ENCODE data around the gene C1orf21. TPM values are rescaled to one million over a fixed set of nuclear protein-coding genes. Genes with fewer than 3 reads are reported as not detected.

Gene C1orf21
- polyA plus RNA-seq, 1 of the 3 experiments (the other 2 are of a cell fraction), result 4.8 TPM

DNA sequence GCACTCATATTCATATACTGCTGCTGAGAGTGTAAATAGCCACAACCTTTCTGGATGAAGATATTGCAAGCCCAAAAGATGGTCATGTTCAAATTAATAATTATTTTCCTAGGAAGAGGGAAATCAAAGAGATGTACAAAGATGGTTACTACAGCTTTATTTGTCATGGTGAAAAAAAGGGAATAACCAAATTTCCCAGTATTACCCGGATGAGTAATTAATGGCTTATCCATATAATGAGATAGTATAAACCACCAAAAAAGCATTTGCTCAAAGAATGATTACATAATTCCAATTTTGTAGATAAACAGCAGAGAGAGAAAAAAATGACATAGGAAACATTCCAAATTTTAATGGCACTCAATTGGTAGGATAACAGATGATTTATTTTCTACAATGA is 165.6 kb downstream of the C1orf21 start:
- POLR2A ChIA-PET, result no interaction called here
- TF ChIP-seq, protein P1, sequence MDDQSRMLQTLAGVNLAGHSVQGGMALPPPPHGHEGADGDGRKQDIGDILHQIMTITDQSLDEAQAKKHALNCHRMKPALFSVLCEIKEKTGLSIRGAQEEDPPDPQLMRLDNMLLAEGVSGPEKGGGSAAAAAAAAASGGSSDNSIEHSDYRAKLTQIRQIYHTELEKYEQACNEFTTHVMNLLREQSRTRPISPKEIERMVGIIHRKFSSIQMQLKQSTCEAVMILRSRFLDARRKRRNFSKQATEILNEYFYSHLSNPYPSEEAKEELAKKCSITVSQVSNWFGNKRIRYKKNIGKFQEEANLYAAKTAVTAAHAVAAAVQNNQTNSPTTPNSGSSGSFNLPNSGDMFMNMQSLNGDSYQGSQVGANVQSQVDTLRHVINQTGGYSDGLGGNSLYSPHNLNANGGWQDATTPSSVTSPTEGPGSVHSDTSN (IDR thresholded peaks at IDR 0.05), result no peak
- TF ChIP-seq POLR2AphosphoS5 (IDR thresholded peaks at IDR 0.05; ENCODE audit: low read depth, low read length) (no peak), EZH2phosphoT487 (IDR thresholded peaks at IDR 0.05; ENCODE audit: borderline replicate concordance, low read depth) (no peak), RCOR1 (IDR thresholded peaks at IDR 0.05; ENCODE audit: low read length) (no peak)
- TF ChIP-seq, protein P2, sequence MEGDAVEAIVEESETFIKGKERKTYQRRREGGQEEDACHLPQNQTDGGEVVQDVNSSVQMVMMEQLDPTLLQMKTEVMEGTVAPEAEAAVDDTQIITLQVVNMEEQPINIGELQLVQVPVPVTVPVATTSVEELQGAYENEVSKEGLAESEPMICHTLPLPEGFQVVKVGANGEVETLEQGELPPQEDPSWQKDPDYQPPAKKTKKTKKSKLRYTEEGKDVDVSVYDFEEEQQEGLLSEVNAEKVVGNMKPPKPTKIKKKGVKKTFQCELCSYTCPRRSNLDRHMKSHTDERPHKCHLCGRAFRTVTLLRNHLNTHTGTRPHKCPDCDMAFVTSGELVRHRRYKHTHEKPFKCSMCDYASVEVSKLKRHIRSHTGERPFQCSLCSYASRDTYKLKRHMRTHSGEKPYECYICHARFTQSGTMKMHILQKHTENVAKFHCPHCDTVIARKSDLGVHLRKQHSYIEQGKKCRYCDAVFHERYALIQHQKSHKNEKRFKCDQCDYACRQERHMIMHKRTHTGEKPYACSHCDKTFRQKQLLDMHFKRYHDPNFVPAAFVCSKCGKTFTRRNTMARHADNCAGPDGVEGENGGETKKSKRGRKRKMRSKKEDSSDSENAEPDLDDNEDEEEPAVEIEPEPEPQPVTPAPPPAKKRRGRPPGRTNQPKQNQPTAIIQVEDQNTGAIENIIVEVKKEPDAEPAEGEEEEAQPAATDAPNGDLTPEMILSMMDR (IDR thresholded peaks at IDR 0.05), result no peak

DNA sequence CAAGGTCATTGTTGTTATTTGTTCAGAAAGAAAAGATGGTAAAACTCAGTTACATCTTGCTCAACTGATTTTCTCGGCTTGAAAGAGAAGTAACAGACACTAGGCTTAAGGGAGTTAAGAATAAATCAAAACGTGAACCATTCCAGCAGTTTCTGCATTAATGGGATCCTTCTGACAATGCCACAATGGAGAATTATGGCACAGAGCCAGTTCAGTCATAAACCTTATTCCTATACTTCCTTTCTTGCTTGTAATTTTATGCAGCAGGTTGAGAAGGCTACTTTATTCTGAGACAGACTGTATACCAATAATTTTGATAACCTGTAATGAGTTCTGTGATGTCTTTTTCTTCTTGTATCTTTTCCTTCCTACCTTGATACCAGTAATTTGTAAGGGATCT is 167.0 kb downstream of the C1orf21 start:
- POLR2A ChIA-PET, result no interaction called here
- TF ChIP-seq, protein P3, sequence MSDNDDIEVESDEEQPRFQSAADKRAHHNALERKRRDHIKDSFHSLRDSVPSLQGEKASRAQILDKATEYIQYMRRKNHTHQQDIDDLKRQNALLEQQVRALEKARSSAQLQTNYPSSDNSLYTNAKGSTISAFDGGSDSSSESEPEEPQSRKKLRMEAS (IDR thresholded peaks at IDR 0.05; ENCODE audit: low read depth), result no peak
- TF ChIP-seq MXI1 (IDR thresholded peaks at IDR 0.05; ENCODE audit: low read depth, low read length) (no peak), ELF1 (IDR thresholded peaks at IDR 0.05) (no peak), MEF2A (IDR thresholded peaks at IDR 0.05; ENCODE audit: borderline replicate concordance, low read depth) (no peak), JUND (IDR thresholded peaks at IDR 0.05) (no peak), EZH2phosphoT487 (IDR thresholded peaks at IDR 0.05; ENCODE audit: borderline replicate concordance, low read depth) (no peak), SMC3 (IDR thresholded peaks at IDR 0.05; ENCODE audit: low read depth, low read length) (no peak), GABPA (IDR thresholded peaks at IDR 0.05; ENCODE audit: low read depth) (no peak), RAD21 (IDR thresholded peaks at IDR 0.05; ENCODE audit: low read length) (no peak), TAF1 (IDR thresholded peaks at IDR 0.05; ENCODE audit: borderline replicate concordance, low read depth, low read length) (no peak), RFX5 (IDR thresholded peaks at IDR 0.05; ENCODE audit: low read length) (no peak), TEAD4 (IDR thresholded peaks at IDR 0.05; ENCODE audit: borderline replicate concordance, insufficient read depth) (no peak)
- TF ChIP-seq, protein P4, sequence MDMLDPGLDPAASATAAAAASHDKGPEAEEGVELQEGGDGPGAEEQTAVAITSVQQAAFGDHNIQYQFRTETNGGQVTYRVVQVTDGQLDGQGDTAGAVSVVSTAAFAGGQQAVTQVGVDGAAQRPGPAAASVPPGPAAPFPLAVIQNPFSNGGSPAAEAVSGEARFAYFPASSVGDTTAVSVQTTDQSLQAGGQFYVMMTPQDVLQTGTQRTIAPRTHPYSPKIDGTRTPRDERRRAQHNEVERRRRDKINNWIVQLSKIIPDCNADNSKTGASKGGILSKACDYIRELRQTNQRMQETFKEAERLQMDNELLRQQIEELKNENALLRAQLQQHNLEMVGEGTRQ (IDR thresholded peaks at IDR 0.05; ENCODE audit: borderline replicate concordance, low read depth, low read length), result no peak
- TF ChIP-seq, protein P1 (IDR thresholded peaks at IDR 0.05), result no peak
- TF ChIP-seq, protein P5, sequence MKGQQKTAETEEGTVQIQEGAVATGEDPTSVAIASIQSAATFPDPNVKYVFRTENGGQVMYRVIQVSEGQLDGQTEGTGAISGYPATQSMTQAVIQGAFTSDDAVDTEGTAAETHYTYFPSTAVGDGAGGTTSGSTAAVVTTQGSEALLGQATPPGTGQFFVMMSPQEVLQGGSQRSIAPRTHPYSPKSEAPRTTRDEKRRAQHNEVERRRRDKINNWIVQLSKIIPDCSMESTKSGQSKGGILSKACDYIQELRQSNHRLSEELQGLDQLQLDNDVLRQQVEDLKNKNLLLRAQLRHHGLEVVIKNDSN (IDR thresholded peaks at IDR 0.05; ENCODE audit: borderline replicate concordance, low read depth), result no peak
- no peaks in the 10 kb centered on the region for H3F3A ChIP-seq (replicated peaks; ENCODE audit: insufficient read depth)
- H3K9ac ChIP-seq, result no peak overlapping the region
- no peak overlapping the region for H3K4me3 ChIP-seq (ENCODE audit: low read depth in 2 of 2, low read length in 1 of 2)
- H3K36me3 ChIP-seq (replicated peaks in 1 of 2; ENCODE audit: control insufficient read depth in 1 of 2, insufficient read depth in 2 of 2, low read length in 1 of 2), result no peaks in the 10 kb centered on the region
- H3K27me3 ChIP-seq (ENCODE audit: insufficient read depth), result no peaks in the 10 kb centered on the region
- H3K9me2 ChIP-seq, result no peaks in the 10 kb centered on the region
- H4K20me1 ChIP-seq (ENCODE audit: insufficient read depth), result no peaks in the 10 kb centered on the region
- no peaks in the 10 kb centered on the region for H3K79me2 ChIP-seq (ENCODE audit: insufficient read depth)
- H3K4me1 ChIP-seq (ENCODE audit: control insufficient read depth in 1 of 2, insufficient read depth in 2 of 2, low read depth in 1 of 2, low read length in 1 of 2), result peaks cover 0 to 7% of the 10 kb centered on the region in 2 experiments; a peak in 3 of 4 replicates
- CTCF ChIA-PET, result no interaction called here
- DNase-seq, result no peak
- H3K9me3 ChIP-seq, result no peaks in the 10 kb centered on the region
- 66% methylated on average over 2 of the region's 2 CpGs for WGBS (ENCODE audit: low lambda C conversion rate)
- H2AFZ ChIP-seq (ENCODE audit: low read depth), result no peak overlapping the region
- H3K27ac ChIP-seq (ENCODE audit: low read depth in 2 of 2, low read length in 1 of 2), result no peak overlapping the region
- no peak overlapping the region for H3K4me2 ChIP-seq

More for the DNA sequence above, 165.6 kb downstream of the C1orf21 start:
- Histone ChIP-seq H3F3A (replicated peaks; ENCODE audit: insufficient read depth) (no peaks in the 10 kb centered on the region), H3K4me3 (ENCODE audit: low read depth in 2 of 2, low read length in 1 of 2) (no peak overlapping the region), H3K4me2 (no peak overlapping the region), H3K9me2 (no peaks in the 10 kb centered on the region), H3K4me1 (ENCODE audit: control insufficient read depth in 1 of 2, insufficient read depth in 2 of 2, low read depth in 1 of 2, low read length in 1 of 2) (peaks cover 0 to 7% of the 10 kb centered on the region in 2 experiments; a peak in 3 of 4 replicates), H3K27me3 (ENCODE audit: insufficient read depth) (no peaks in the 10 kb centered on the region), H3K9me3 (no peaks in the 10 kb centered on the region), H3K9ac (no peak overlapping the region), H3K27ac (ENCODE audit: low read depth in 2 of 2, low read length in 1 of 2) (no peak overlapping the region), H4K20me1 (ENCODE audit: insufficient read depth) (no peaks in the 10 kb centered on the region), H3K36me3 (replicated peaks in 1 of 2; ENCODE audit: control insufficient read depth in 1 of 2, insufficient read depth in 2 of 2, low read length in 1 of 2) (no peaks in the 10 kb centered on the region), H2AFZ (ENCODE audit: low read depth) (no peak overlapping the region), H3K79me2 (ENCODE audit: insufficient read depth) (no peaks in the 10 kb centered on the region)
- DNase-seq, result no peak
- CTCF ChIA-PET, result interaction anchor here (1.0 kb wide), 1 partner anchor 11 kb away, joined by 3 read pairs; no protein-coding TSS in a partner anchor
- 91% methylated on average over 1 of the region's 1 CpG for WGBS (ENCODE audit: low lambda C conversion rate)

Data from SK-N-SH (cell line).